PFSK-1 (cell line): ENCODE results near the gene OPCML.

ENCODE experiments used
- FOXP2 ChIP-seq: optimal IDR thresholded peaks from 2 replicates; pipeline ENCODE3; 2011; ENCODE audit warnings: borderline replicate concordance, control low read depth, inconsistent platforms; ENCODE audit not compliant: insufficient read depth; ENCODE audit errors: extremely low read length, extremely low read depth
- POLR2AphosphoS5 ChIP-seq: IDR thresholded peaks from 2 replicates; pipeline ENCODE4 v1.6.1; 2012; ENCODE audit warnings: low read depth, mild to moderate bottlenecking, control low read depth, low read length, moderate library complexity
- SIN3A ChIP-seq: IDR thresholded peaks from 2 replicates; pipeline ENCODE4 v1.6.1; 2012; ENCODE audit warnings: mild to moderate bottlenecking, low read length, moderate library complexity, borderline replicate concordance; ENCODE audit not compliant: insufficient read depth
- TAF1 ChIP-seq: IDR thresholded peaks from 2 replicates; pipeline ENCODE4 v1.6.1; 2012; ENCODE audit warnings: low read length, control low read depth, borderline replicate concordance; ENCODE audit not compliant: insufficient read depth
- TF ChIP-seq, protein P1 (sequence below), 2 experiments: IDR thresholded peaks; 2 replicates each; pipeline versions ENCODE4 v1.6.1 to v1.8.0; 2011 to 2012; ENCODE audit warnings: low read depth in 2 of 2, low read length in 2 of 2, control low read depth in 1 of 2, inconsistent platforms in 1 of 2, mild to moderate bottlenecking in 1 of 2, moderate library complexity in 1 of 2; ENCODE audit not compliant: insufficient read depth in 1 of 2

DNA sequence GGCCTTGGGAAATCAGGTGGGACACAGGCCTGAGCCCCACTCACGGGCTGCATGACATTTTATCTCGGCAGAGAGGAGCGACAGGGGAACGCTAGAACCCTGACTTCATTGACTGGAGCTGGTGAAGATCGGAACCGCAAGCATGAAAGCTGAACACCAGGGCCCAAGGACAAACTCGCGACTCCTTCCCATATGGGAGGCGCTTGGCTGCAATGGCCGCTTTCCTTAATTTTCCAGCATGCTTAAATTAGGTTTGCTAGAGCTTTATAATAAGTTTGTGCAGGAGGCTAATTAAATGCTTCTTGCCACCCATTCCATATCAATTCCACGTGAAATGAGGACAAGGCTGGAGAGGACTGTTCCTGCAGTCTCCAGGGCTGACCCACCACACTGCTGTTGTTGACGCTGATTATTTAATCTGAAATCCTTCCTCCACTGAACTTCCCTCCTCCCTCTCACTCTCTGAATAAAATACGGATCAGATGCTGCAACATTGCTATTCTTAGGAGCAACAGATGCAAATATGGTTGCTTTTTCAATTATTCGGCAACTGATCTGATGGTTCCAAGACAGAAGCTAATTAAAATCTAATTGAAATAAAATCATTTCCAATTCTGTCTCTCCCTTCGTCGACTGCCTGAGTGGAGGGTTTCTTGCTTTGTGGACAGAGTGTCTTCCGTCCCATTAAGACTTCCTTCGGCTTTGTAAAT lies 692.9 kb downstream of the OPCML start:
- TF ChIP-seq POLR2AphosphoS5, result no peak
- TF ChIP-seq, protein P1, sequence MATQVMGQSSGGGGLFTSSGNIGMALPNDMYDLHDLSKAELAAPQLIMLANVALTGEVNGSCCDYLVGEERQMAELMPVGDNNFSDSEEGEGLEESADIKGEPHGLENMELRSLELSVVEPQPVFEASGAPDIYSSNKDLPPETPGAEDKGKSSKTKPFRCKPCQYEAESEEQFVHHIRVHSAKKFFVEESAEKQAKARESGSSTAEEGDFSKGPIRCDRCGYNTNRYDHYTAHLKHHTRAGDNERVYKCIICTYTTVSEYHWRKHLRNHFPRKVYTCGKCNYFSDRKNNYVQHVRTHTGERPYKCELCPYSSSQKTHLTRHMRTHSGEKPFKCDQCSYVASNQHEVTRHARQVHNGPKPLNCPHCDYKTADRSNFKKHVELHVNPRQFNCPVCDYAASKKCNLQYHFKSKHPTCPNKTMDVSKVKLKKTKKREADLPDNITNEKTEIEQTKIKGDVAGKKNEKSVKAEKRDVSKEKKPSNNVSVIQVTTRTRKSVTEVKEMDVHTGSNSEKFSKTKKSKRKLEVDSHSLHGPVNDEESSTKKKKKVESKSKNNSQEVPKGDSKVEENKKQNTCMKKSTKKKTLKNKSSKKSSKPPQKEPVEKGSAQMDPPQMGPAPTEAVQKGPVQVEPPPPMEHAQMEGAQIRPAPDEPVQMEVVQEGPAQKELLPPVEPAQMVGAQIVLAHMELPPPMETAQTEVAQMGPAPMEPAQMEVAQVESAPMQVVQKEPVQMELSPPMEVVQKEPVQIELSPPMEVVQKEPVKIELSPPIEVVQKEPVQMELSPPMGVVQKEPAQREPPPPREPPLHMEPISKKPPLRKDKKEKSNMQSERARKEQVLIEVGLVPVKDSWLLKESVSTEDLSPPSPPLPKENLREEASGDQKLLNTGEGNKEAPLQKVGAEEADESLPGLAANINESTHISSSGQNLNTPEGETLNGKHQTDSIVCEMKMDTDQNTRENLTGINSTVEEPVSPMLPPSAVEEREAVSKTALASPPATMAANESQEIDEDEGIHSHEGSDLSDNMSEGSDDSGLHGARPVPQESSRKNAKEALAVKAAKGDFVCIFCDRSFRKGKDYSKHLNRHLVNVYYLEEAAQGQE (IDR thresholded peaks at IDR 0.05; ENCODE audit: insufficient read depth in 1 of 2, low read depth in 2 of 2, low read length in 2 of 2), result no peak
- TF ChIP-seq SIN3A, result no peak
- no peak for TF ChIP-seq TAF1
- TF ChIP-seq FOXP2, result no peak
